ENCODE measurements around the gene EME2. TPM values are rescaled to one million over a fixed set of nuclear protein-coding genes. Genes with fewer than 3 reads are reported as not detected.

The EME2 gene
- polyA plus RNA-seq, 1 donor from 2014 or later = 21.2 TPM

DNA sequence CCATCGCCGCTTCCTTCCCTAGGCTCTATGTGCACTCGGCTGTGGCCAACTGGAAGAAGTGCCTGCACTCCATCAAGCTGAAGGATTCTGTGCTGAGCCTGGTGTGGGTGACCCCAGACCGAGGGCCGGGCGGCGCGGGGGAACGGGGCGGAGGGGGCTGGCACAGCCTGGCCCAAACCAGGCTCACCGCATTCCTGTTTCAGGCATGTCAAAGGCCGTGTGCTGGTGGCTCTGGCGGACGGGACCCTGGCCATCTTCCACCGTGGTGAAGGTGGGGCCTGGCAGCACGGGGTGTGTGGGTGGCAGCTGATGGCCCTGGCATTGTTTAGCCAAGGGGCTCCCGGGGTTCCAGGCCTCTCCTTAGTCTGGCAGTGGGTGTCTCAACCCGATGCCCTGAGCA lies 5.9 kb upstream of the EME2 start:
- no peak overlapping the region for H3K4me3 ChIP-seq (ENCODE audit: low read length)
- no peak overlapping the region for H3K4me2 ChIP-seq (ENCODE audit: low read length)
- H4K20me1 ChIP-seq (ENCODE audit: insufficient read depth) = no peaks in the 10 kb centered on the region
- no peaks in the 10 kb centered on the region for H3K9me3 ChIP-seq (ENCODE audit: low read length)
- no peak for TF ChIP-seq EP300 (conservative IDR thresholded peaks at IDR 0.05; ENCODE audit: poor library complexity, severe bottlenecking)
- TF ChIP-seq MXI1 (conservative IDR thresholded peaks at IDR 0.05; ENCODE audit: poor library complexity, severe bottlenecking) = no peak
- TF ChIP-seq, protein P1, sequence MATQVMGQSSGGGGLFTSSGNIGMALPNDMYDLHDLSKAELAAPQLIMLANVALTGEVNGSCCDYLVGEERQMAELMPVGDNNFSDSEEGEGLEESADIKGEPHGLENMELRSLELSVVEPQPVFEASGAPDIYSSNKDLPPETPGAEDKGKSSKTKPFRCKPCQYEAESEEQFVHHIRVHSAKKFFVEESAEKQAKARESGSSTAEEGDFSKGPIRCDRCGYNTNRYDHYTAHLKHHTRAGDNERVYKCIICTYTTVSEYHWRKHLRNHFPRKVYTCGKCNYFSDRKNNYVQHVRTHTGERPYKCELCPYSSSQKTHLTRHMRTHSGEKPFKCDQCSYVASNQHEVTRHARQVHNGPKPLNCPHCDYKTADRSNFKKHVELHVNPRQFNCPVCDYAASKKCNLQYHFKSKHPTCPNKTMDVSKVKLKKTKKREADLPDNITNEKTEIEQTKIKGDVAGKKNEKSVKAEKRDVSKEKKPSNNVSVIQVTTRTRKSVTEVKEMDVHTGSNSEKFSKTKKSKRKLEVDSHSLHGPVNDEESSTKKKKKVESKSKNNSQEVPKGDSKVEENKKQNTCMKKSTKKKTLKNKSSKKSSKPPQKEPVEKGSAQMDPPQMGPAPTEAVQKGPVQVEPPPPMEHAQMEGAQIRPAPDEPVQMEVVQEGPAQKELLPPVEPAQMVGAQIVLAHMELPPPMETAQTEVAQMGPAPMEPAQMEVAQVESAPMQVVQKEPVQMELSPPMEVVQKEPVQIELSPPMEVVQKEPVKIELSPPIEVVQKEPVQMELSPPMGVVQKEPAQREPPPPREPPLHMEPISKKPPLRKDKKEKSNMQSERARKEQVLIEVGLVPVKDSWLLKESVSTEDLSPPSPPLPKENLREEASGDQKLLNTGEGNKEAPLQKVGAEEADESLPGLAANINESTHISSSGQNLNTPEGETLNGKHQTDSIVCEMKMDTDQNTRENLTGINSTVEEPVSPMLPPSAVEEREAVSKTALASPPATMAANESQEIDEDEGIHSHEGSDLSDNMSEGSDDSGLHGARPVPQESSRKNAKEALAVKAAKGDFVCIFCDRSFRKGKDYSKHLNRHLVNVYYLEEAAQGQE (IDR thresholded peaks at IDR 0.05; ENCODE audit: borderline replicate concordance) = no peak
- TF ChIP-seq SMC3 (conservative IDR thresholded peaks at IDR 0.05; ENCODE audit: poor library complexity) = no peak
- TF ChIP-seq, protein P2, sequence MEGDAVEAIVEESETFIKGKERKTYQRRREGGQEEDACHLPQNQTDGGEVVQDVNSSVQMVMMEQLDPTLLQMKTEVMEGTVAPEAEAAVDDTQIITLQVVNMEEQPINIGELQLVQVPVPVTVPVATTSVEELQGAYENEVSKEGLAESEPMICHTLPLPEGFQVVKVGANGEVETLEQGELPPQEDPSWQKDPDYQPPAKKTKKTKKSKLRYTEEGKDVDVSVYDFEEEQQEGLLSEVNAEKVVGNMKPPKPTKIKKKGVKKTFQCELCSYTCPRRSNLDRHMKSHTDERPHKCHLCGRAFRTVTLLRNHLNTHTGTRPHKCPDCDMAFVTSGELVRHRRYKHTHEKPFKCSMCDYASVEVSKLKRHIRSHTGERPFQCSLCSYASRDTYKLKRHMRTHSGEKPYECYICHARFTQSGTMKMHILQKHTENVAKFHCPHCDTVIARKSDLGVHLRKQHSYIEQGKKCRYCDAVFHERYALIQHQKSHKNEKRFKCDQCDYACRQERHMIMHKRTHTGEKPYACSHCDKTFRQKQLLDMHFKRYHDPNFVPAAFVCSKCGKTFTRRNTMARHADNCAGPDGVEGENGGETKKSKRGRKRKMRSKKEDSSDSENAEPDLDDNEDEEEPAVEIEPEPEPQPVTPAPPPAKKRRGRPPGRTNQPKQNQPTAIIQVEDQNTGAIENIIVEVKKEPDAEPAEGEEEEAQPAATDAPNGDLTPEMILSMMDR (IDR thresholded peaks at IDR 0.05; ENCODE audit: poor library complexity, severe bottlenecking) = no peak
- no peak for TF ChIP-seq POLR2AphosphoS5 (IDR thresholded peaks at IDR 0.05)
- no peak for TF ChIP-seq EZH2 (IDR thresholded peaks at IDR 0.05; ENCODE audit: borderline replicate concordance, insufficient read depth, low read length, poor library complexity, severe bottlenecking)
- TF ChIP-seq RAD21 (conservative IDR thresholded peaks at IDR 0.05) = no peak
- TF ChIP-seq TAF1 (IDR thresholded peaks at IDR 0.05; ENCODE audit: low read depth) = no peak
- no peaks in the 10 kb centered on the region for H3K36me3 ChIP-seq (ENCODE audit: insufficient read depth, low read length)
- H3K9me2 ChIP-seq (ENCODE audit: insufficient read depth, low read length) = no peaks in the 10 kb centered on the region
- H3K9ac ChIP-seq (ENCODE audit: low read length) = no peak overlapping the region
- H3K27me3 ChIP-seq (ENCODE audit: insufficient read depth, low read depth, low read length) = no peaks in the 10 kb centered on the region
- H3K27ac ChIP-seq (ENCODE audit: low read length) = no peak overlapping the region
- H3F3A ChIP-seq (ENCODE audit: insufficient read depth, low read length, poor library complexity, severe bottlenecking) = no peaks in the 10 kb centered on the region
- H2AFZ ChIP-seq (ENCODE audit: low read depth, low read length) = no peak overlapping the region
- no peaks in the 10 kb centered on the region for H3K79me2 ChIP-seq (replicated peaks; ENCODE audit: insufficient read depth, low read length)

DNA sequence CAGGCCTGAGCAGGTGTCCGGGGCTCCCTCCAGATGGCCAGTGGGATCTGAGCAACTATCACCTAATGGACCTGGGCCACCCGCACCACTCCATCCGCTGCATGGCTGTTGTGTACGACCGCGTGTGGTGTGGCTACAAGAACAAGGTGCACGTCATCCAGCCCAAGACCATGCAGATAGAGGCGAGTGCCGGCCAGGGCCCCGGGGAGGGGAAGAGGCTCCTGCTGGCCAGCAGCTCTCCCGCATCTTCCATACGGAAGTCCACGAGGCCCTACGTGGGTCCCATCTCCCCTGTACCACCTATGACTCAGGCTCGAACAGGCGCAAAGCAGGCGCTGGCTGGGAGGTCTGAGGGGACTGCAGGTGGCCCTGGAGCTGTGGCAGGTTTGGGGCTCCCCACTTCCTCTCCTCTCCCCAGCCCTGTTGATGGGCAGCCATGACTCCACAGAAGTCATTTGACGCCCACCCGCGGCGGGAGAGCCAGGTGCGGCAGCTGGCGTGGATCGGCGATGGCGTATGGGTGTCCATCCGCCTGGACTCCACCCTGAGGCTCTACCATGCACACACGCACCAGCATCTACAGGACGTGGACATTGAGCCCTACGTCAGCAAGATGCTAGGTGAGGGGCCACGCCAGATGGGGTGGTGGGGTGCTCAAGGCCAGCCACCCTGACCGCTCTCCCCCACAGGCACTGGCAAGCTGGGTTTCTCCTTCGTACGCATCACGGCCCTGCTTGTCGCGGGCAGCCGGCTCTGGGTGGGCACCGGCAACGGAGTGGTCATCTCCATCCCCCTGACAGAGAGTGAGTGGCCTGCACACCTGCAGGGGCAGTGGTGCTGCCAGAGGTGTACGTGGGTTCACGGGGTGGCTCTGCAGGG lies 5.3 kb upstream of the EME2 start:
- Histone ChIP-seq H3K27ac (ENCODE audit: low read length) (no peak overlapping the region), H3K27me3 (ENCODE audit: insufficient read depth, low read depth, low read length) (no peaks in the 10 kb centered on the region), H3F3A (ENCODE audit: insufficient read depth, low read length, poor library complexity, severe bottlenecking) (no peaks in the 10 kb centered on the region), H3K4me2 (ENCODE audit: low read length) (no peak overlapping the region), H4K20me1 (ENCODE audit: insufficient read depth) (no peaks in the 10 kb centered on the region), H3K9ac (ENCODE audit: low read length) (no peak overlapping the region), H3K4me3 (ENCODE audit: low read length) (no peak overlapping the region), H3K79me2 (replicated peaks; ENCODE audit: insufficient read depth, low read length) (no peaks in the 10 kb centered on the region), H3K9me2 (ENCODE audit: insufficient read depth, low read length) (no peaks in the 10 kb centered on the region), H3K9me3 (ENCODE audit: low read length) (no peaks in the 10 kb centered on the region), H2AFZ (ENCODE audit: low read depth, low read length) (no peak overlapping the region), H3K36me3 (ENCODE audit: insufficient read depth, low read length) (no peaks in the 10 kb centered on the region)
- TF ChIP-seq SMC3 (conservative IDR thresholded peaks at IDR 0.05; ENCODE audit: poor library complexity) (no peak), EP300 (conservative IDR thresholded peaks at IDR 0.05; ENCODE audit: poor library complexity, severe bottlenecking) (no peak), POLR2AphosphoS5 (IDR thresholded peaks at IDR 0.05) (no peak), EZH2 (IDR thresholded peaks at IDR 0.05; ENCODE audit: borderline replicate concordance, insufficient read depth, low read length, poor library complexity, severe bottlenecking) (no peak), RAD21 (conservative IDR thresholded peaks at IDR 0.05) (no peak), TAF1 (IDR thresholded peaks at IDR 0.05; ENCODE audit: low read depth) (no peak), MXI1 (conservative IDR thresholded peaks at IDR 0.05; ENCODE audit: poor library complexity, severe bottlenecking) (no peak)
- TF ChIP-seq, protein P1 (IDR thresholded peaks at IDR 0.05; ENCODE audit: borderline replicate concordance) = no peak
- TF ChIP-seq, protein P2 (IDR thresholded peaks at IDR 0.05; ENCODE audit: poor library complexity, severe bottlenecking) = no peak
